BE2C (cell line): ENCODE data around the gene PIK3CD.

Experiments
- DNase-seq: peaks from one replicate; pipeline ENCODE4 v3.0.0-alpha.2; 2020
- H3K27me3 ChIP-seq: fragments of 250-450 bp; sonication (Bioruptor Pico); 2 replicates; pipeline ENCODE4 v1.5.1; 2020; ENCODE audit warnings: mild to moderate bottlenecking
- H3K36me3 ChIP-seq: fragments of 250-450 bp; sonication (Bioruptor Pico); 2 replicates; pipeline ENCODE4 v1.5.1; 2020; ENCODE audit warnings: mild to moderate bottlenecking
- H3K4me1 ChIP-seq: fragments of 250-450 bp; sonication (Bioruptor Pico); 2 replicates; pipeline ENCODE4 v1.5.1; 2020
- H3K4me3 ChIP-seq: 2 replicates; pipeline ENCODE4 v1.5.1; 2011; ENCODE audit warnings: low read depth, low read length
- H3K9me3 ChIP-seq: fragments of 250-450 bp; sonication (Bioruptor Pico); 2 replicates; pipeline ENCODE4 v1.5.1; 2020
- TF ChIP-seq, protein P1 (sequence below): IDR thresholded peaks from 2 replicates; pipeline ENCODE4 v1.5.1; 2012; ENCODE audit warnings: mild to moderate bottlenecking, low read depth, low read length

PIK3CD gene

DNA sequence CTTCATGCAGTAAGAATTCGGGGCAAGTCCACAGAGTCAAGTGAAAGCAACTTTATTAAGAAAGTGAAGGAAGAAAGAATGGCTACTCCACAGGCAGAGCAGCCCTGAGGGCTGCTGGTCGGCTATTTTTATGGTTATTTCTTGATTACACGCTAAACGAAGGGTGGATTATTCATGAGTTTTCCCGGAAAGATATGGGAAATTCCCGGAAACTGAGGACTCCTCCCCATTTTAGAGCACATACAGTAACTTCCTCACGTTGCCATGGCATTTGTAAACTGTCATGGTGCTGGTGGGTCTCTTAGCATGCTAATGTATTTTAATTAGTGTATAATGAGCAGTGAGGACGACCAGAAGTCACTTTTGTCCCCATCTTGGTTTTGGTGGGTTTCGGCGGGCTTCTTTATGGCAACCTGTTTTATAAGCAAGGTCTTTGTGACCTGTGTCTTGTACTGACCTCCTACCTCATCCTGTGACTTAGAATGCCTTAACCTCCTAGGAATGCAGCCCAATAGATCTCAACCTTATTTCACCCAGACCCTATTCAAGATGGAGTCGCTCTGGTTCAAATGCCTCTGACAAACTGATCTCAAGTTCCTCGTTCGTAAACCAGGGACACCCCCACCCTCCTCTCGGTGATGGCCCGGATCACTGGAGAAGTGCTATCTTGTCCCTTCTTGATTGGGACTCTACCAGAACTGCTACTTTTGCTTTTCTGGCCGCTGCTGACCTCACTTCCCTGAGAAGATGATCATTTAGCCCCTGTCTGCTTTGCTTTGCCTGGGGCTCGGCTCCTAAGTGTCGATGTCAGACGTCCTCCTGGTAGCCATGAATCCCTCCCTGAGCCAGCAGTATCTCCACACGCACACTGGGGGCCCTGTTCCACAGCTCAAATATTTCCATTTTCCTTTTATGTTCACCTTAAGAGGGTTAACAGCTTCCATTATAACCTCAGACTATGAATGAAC, 123.5 kb downstream of the PIK3CD start:
- DNase-seq, result no peak
- Histone ChIP-seq H3K4me1 (no peaks in the 10 kb centered on the region), H3K36me3 (no peaks in the 10 kb centered on the region), H3K9me3 (no peaks in the 10 kb centered on the region), H3K27me3 (no peaks in the 10 kb centered on the region), H3K4me3 (no peak overlapping the region)
- TF ChIP-seq, protein P1, sequence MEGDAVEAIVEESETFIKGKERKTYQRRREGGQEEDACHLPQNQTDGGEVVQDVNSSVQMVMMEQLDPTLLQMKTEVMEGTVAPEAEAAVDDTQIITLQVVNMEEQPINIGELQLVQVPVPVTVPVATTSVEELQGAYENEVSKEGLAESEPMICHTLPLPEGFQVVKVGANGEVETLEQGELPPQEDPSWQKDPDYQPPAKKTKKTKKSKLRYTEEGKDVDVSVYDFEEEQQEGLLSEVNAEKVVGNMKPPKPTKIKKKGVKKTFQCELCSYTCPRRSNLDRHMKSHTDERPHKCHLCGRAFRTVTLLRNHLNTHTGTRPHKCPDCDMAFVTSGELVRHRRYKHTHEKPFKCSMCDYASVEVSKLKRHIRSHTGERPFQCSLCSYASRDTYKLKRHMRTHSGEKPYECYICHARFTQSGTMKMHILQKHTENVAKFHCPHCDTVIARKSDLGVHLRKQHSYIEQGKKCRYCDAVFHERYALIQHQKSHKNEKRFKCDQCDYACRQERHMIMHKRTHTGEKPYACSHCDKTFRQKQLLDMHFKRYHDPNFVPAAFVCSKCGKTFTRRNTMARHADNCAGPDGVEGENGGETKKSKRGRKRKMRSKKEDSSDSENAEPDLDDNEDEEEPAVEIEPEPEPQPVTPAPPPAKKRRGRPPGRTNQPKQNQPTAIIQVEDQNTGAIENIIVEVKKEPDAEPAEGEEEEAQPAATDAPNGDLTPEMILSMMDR, result no peak

DNA sequence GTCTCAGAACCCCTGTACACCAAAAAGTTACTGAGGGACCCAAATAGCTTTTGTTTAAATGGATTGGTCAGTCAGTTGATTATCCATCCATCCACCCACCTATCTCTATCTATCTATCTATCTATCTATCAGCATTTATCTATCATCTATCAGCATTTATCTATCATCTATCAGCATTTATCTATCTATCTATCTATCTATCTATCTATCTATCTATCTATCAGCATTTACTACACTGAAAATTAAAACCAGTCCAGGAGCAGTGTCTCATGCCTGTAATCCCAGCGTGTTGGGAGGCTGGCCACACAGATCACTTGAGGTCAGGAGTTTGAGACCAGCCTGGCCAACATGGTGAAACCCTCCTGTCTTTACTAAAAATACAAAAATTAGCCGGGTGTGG, 125.2 kb downstream of the PIK3CD start:
- Histone ChIP-seq H3K9me3 (no peaks in the 10 kb centered on the region), H3K36me3 (no peaks in the 10 kb centered on the region), H3K4me3 (no peak overlapping the region), H3K27me3 (no peaks in the 10 kb centered on the region), H3K4me1 (no peaks in the 10 kb centered on the region)
- no peak for DNase-seq
- TF ChIP-seq, protein P1, result no peak
